Measurements from ENCODE around the gene VSX2.
"Not testable (repeated sequence)": the region's sequence is repeated elsewhere in the genome, so short reads cannot be mapped to it uniquely, and the experiment has no call there.

Gene VSX2

DNA sequence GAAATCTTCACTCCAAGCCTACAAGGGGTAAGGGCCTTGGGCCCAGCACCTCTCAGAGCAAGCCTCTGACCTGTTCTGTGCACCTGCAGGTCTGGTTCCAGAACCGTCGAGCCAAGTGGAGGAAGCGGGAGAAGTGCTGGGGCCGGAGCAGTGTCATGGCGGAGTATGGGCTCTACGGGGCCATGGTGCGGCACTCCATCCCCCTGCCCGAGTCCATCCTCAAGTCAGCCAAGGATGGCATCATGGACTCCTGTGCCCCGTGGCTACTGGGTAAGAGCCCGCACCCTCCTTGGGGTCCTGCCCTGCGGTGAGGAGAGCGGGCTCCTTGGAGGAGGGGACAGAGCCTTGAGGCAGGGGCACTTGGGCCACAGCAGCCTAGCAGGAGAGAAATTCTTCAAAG is 20.3 kb downstream of the VSX2 start:
- DNase-seq (ENCODE audit: low spot score), result no peak

- no peak for DNase-seq (ENCODE audit: low spot score)
These were observed 21.4 kb downstream of the VSX2 start for GRCh38 chr14:74260525-74261233.

DNA sequence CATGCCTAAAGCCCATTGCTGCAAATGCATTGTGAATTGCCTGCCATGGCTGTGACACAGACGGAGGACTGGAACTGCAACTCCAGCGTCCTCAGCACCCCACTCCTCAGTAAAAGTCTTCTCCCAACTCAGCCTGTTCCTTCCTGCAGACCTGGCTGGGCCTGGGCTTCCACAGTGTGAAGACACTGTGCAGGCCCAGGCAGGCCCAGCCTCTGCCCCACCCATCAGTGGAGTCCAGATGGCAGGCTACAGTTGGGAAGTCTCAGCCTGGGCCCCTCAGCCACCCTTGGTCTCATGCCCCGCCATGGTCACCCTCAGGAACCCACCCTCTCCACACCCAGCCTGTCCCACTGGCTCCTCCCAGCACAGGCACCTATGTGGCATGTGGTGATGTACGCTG is 22.0 kb downstream of the VSX2 start:
- DNase-seq (ENCODE audit: low spot score), result no peak

DNA sequence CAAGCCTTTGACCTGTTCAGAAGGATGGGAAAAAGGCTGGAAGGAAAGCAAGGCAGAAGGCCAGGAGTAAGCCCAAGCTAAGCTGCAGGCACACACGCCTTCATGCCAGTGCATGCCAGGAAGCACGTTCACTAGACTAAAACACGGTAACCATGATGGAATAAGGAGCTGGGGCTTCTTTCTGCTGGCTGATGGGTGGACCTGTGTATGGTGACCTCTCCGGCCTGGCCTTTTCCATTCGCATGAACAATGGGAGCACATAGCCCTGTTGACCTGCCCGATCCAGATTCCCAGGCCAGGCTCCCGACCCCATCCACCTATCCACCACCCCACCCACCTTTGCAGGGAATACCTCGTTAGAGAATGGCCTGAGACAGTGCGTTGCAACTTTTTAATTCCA is 22.8 kb downstream of the VSX2 start:
- no peak for DNase-seq (ENCODE audit: low spot score)

DNA sequence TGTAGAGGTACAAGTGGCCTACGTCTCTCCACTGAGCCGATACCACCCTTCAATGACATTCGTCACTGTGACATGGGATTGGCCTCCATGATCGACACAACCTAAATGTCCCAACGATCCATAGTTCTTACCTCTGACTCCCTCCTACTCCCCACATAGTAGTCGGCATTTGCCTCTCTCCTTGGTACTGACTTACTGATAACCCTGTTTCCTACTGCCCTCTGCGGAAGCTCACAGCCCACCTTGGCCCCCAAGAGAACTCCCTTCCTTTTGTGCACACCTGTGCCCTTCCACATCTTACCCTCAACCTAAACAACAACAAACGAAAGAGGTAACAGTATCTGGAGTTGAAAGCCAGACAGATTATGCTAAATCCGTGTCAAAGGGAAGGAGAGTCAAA is 23.9 kb downstream of the VSX2 start:
- DNase-seq (ENCODE audit: low spot score), result no peak

- no peak for DNase-seq (ENCODE audit: low spot score)
These were observed 24.7 kb downstream of the VSX2 start for GRCh38 chr14:74263921-74264320.

- no peak for DNase-seq (ENCODE audit: low spot score)
These were observed 26.2 kb downstream of the VSX2 start for GRCh38 chr14:74265301-74265965.

DNA sequence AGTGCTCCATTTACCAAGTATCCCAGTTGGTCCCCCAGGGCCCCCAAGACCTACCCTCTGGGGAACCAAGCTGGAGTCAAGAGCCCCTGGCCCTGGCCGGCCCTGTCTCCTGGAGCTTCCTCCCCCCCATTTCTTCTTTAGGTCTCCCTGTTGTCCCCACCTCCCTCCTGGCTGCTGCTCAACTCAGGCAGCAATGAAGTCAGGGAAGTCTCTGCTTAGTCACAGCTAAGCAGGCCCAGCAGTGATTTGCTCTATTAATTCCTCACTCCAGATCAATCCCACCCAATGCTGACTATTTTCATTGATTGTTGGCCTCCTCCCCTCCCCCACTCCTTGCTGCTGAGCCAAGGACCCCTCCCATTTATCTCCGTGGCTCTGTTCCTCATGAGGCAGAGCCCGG is 28.3 kb downstream of the VSX2 start:
- no peak for DNase-seq (ENCODE audit: low spot score)

GRCh38 chr14:74270382-74271177 is 31.3 kb downstream of the VSX2 start:
- not testable (repeated sequence) for DNase-seq (ENCODE audit: low spot score)

GRCh38 chr14:74271365-74271764 is 32.1 kb downstream of the VSX2 start:
- DNase-seq (ENCODE audit: low spot score), result no peak

- no peak for DNase-seq (ENCODE audit: low spot score)
These were observed 36.1 kb downstream of the VSX2 start for GRCh38 chr14:74275241-74275841.

- DNase-seq (ENCODE audit: low spot score), result no peak
These were observed 38.8 kb downstream of the VSX2 start for GRCh38 chr14:74278080-74278479.

- no peak for DNase-seq (ENCODE audit: low spot score)
These were observed 41.8 kb downstream of the VSX2 start for GRCh38 chr14:74281069-74281468.

GRCh38 chr14:74286736-74287135 is 47.5 kb downstream of the VSX2 start:
- no peak for DNase-seq (ENCODE audit: low spot score)

DNA sequence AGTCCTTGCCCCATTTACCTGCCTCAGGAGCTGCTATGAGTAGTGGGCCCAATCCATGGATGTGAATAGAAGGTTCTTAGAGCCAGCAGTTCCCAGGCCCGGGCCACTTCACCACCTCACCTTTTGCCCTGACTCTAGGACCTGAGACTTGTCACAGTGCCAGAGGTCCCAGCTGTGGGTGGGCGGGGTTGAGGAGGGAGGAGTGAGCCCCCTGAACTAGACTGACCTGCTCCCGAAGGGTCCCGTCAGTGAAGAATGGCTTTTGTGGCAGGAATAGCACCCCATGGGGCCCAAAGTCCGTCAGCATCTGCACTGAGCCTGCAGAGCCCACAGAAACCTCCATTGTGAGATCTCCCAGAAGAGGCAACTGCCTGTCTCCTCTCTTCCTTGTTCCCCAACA is 50.6 kb downstream of the VSX2 start:
- no peak for DNase-seq (ENCODE audit: low spot score)

- no peak for DNase-seq (ENCODE audit: low spot score)
These were observed 51.2 kb downstream of the VSX2 start for GRCh38 chr14:74290415-74290814.

DNA sequence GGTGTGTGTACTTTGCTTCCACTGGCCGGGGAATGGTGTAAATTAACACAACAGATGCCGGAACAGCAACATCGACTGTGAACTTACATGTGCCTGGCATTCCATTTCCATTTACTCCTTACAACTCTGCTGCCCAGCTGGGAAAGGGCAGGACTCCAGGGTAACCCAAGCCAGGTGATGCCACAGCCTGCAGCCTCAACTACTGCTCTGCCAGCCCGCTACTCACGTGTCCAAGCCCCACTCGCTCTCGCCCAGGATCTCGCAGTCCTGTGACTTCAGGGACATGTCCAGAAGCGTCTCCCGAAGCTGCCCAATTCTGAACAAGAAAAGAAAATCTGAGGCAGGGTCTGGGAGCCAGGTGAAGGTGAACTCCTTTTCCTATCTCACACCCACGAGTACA is 52.8 kb downstream of the VSX2 start:
- DNase-seq (ENCODE audit: low spot score), result no peak

DNA sequence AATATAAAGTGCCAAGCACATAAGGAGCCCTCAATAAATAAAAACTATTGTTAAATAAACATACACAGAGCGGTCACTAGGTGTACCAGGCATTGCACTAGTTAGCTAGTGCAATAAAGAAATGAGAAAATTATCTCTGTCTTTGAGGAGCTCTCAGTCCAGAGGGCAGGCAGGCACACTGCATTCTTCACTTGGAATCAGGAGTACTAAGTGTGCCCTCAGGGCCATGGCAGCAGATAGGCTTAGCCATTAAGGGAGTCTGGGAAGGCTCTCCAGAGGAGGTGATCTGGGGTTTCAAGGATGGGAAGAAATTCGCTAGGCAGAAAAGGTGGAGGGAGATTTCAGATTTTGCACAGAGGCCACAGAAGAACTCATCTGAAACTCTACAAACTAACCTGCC is 54.4 kb downstream of the VSX2 start:
- no peak for DNase-seq (ENCODE audit: low spot score)

- no peak for DNase-seq (ENCODE audit: low spot score)
These were observed 56.8 kb downstream of the VSX2 start for GRCh38 chr14:74296037-74296467.

- DNase-seq (ENCODE audit: low spot score), result no peak
These were observed 58.7 kb downstream of the VSX2 start for GRCh38 chr14:74297986-74298385.

DNA sequence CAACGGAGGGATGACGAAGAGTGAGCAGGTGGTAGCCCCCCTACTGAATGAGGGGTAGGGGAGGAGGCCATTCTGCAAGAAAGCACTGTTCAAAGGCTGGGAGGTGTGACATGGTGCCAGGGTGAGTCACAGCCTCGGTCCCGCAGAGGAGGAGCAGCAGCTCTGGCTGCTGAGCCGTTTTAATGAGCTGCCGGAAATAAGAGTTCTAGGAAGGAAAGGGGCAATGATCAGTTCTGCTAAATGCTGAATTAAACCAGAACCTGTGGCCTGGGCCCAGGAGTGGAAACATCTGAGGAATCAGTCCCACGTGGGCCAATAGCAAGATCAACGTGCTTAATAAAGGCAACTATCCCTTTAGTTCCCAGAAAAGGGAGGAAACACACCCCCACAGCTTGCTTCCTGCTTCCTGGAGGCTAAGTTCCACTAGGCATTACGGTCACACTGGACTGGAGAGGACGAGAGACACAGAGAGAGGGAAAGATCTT is 59.9 kb downstream of the VSX2 start:
- no peak for DNase-seq (ENCODE audit: low spot score)

DNA sequence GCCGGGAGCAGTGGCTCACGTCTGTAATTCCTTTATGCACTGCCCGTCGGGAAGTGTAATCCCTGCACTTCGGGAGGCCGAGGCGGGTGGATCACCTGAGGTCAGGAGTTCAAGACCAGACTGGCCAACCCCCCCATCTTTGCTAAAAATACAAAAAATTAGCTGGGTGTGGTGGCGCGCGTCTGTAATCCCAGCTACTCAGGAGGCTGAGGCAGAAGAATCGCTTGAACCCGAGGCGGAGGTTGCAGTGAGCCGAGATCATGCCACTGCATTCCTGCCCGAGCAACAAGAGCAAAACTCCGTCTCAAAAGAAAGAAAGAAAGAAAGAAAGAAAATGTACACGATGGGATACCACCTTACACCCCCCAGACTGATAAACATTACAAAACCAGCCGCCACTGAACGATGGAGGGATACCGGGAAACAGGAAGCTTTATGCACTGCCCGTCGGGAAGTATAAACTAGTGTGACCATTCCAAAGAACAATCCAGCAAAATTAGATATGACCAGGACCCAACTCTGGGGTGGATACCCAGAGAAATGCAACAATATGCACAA is 62.4 kb downstream of the VSX2 start:
- no peak for DNase-seq (ENCODE audit: low spot score)
